Femur (tissue), 1 donor: Measurements from ENCODE around the gene ISG15.
"Not testable (repeated sequence)": the region's sequence is repeated elsewhere in the genome, so short reads cannot be mapped to it uniquely, and the experiment has no call there.

Experiments used
- DNase-seq: peaks from one replicate; pipeline ENCODE4 v3.0.0-alpha.2; 2017

The ISG15 gene

DNA sequence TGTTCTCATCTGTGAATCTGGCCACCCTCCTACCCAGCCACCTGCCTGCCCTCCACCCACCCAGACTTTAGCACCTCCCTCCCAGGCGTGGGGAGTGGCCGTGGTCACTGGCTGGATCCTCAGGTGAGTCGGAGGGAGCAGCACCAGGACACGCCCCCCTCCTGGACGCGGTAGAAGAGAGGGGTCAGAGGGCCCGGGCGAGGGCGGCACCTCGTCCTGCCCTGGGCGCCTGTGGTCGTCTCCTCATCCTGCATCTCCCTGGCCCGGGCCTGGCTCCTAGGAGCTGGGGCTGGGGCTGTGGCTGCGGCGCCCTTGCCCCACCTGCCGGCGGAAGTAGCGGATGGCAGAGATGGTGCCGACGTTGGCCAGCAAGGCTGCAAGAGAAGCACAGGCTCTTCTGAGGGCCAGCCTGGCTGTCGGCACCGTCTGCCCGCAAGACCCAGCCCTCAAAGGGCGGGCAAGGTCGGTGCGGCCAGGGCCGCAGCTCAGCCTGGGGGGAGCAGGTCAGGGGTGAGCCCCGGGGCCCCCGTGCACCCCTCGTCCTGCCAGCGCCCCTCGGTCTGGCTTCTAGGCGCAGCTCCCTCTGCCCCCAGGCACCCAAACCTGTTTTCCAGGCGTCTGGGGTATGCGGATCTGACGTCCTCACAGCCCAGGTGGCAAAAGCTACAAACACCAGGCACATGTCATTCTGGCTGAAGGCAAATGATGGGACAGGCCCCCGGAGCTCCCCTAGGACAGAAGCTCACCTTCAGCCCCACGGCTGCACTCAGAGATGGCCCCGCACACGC, 37.2 kb upstream of the ISG15 start:
- no peak for DNase-seq

DNA sequence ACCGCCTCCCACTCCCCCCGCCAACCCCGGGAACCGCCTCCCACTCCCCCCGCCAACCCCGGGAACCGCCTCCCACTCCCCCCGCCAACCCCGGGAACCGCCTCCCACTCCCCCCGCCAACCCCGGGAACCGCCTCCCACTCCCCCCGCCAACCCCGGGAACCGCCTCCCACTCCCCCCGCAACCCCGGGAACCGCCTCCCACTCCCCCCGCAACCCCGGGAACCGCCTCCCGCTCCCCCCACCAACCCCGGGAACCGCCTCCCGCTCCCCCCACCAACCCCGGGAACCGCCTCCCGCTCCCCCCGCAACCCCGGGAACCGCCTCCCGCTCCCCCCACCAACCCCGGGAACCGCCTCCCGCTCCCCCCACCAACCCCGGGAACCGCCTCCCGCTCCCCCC, 36.5 kb upstream of the ISG15 start:
- DNase-seq = not testable (repeated sequence)

DNA sequence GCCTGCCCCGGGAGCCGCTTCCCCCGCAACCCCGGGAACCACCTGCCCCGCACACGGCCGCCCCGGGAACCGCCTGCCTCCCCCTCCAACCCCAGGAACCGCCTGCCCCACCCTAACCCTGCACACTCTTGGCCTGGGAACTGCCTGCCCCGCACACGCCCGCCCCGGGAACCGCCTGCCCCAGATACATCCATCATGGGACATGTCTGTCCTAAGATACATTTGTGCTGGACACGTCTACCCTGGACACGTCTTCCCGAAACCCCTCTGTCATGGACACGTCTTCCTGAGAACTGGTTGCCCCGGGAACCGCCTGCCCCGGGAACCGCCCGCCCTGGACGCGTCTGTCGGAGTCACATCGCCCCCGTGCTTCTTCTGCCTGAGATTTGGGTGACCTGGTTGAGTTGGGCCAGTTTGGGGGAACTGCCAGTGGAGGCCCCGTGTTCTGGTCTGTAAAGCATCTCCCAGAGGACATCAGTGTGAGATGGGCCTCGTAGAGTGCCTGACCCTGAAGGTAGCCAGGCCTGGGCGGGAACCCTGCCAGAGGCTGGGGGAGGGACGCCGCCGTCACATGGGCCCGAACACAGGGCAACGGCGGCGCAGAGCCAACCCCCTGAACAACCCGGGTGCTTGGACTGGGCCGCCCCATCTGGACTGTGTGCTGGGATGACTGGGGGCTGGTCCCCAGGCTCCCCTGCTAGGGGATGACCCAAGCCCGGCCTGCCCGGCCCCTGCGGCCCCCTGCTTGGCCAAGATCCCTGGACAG, 35.0 kb upstream of the ISG15 start:
- peak; percentile 21 for DNase-seq

DNA sequence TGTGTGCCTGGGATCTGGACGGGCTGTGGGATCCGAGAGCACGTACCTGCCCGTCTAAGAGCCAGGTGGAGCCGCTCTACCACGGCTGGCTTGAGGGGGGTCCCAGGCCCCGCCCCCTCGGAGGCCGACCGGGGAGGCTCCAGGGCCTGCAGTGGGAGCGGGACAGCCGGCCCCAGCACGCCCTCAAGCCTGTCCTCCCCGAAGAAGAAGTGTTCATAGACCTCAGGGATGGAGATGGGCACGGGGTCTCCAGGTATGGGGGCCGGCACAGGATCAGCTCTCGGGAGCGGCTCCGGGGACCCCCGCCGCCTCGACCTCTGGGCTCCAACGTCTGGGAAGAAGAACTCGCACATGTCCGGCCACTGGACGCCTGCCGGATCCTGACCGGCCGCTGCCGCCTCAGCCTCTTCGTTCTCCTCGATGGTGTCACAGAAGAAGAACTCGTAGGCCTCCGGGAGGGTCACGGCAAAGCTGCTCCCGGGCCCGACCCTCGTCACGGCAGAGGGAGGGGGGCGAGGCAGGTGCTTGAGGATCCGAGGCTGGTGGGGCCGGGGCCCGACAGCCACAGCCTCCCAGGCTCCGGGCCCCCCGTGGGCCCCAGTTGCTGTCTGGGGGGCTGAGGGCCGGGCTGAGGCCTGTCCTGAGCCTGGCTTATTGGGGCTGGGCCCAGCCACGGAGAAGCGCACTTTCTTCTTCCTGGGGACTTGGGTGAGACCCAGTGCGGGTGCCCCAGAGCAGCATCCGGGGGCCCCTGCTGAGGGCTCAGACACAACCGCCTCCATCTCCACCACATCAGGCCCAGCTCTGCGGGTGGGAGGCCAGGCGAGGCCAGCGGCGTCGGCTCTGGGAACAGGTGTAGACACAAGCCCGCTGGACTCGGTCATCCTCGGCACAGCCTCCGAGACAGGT, 34.2 kb upstream of the ISG15 start:
- DNase-seq = no peak

DNA sequence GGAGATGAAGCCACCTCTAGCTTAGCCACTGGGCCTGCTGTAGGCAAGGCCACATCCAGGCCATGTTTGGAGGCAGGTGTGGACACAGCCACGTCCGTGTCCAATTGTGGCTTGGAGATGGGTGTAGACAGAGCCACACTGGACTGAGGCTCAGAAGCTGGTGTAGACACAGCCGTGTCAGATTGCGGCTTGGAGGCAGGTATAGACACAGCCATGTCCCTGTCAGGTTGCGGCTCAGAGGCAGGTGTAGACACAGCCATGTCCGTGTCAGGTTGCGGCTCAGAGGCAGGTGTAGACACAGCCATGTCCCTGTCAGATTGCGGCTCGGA, 33.6 kb upstream of the ISG15 start:
- no peak for DNase-seq

DNA sequence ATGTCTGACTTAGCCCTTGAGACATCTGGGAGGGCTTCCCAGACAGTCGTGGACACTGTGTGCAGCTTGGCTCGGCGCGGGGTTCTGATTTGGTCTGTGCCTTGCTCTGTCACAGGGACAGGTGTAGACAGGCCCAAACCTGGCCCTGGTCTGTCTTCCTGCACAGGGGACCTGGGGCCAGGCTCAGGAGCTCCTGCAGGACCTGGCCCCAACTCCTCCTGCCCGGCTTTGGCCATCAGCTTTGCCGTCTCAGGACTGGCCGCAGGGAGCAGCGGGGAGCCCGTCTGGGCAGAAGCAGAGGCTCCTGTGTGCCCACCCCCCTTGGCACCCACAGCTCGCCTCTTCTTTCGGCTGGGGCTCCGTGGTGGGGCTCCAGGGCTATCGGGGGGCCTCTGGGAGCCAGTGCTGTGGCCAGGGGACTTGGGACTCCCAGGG, 33.1 kb upstream of the ISG15 start:
- DNase-seq = no peak

DNA sequence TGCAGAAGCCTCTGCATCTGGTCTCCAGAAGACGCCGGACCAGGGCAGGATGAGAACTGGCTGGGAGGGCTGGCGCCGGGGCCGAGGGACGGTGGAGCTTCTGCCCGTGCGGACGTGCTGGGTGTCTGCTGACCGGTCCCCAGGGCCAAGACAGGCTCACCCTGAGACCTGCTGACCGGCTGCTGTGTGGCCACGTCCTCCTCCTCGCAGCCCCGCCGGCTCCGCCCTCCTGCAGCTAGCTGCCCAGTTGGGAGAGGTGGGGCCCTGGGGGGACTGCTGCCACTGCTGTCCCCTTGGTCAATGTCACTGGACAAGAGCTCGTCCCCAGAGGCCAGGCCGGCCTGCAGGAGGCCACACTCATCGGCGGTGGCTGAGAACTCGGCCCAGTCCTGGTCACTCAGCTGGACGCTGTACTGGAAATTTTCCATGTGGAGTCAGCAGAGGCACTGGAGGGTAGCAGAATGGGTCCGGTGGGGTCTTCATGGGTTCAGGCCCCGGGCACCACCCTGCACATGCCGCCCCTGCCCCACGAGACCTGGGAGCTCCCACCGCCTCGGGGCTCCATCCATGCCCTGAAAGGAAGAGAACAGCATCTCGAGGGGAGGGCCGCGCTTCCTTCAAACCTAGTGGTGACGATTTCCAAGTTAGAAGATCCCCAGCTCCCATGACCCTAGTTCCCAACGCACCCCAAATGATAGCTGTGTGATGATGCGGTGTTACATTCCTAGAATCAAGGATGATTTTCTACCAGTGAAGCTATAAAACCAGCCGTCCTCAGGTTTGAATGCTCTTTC, 32.5 kb upstream of the ISG15 start:
- DNase-seq = peak; percentile 23

DNA sequence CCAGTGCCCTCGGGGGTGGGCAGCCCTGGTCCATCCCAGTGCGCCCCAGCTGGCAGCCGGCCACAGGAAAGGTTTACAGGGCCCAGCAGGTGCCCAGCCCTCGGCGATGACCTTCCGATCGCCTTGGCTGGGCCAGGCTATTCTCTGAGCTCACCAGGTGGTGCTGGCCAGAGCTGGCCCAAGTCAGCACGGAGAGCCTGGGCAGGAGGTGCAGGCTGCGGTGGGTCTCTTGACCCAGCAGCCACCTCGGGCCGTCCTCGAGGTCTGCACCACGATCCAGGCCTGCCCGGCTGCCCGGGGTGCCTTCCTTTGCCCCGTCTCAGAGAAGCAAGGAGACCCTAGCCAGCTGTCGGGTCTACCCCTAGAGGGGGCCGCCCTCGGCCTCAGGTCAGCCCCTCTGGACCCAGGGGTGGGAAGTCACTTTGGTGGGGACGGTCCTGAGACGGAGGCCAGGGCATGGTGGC, 31.8 kb upstream of the ISG15 start:
- DNase-seq = peak; percentile 18

DNA sequence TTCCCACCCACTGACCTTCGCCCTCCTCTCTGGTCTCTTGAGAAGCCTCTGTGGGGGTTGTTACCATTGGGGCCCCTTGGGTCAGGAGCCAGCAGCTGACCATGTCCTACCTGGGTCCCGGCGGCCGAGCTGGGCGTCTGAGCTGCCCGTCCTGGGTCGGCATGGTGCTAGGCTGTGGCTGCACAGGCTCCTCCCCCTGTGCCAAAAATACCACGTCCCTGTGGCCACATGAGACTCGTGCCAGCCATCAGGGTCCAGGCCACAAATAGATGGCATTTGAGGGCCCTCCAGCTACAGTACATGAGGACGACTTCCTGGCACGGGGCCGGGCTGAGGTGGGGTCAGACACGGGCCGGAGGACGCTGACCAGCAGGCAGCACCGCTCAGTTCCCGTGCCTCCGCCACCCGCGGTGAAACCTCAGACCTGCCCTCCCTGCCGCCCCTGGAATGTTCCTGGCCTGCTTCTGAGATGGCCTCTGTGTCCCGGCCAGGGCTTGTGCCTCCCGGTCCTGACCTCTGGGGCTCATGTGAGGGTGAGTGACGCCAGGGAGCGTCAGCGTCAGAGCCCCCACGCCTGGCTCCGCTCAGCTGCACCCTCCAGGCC, 31.2 kb upstream of the ISG15 start, which contains the start of gene PERM1:
PERM1 (minus strand) TSS at position 139 of the 604 bp plus-strand sequence. CDS start 1,064 bp downstream, outside the sequence.
- DNase-seq = peak; percentile 59

DNA sequence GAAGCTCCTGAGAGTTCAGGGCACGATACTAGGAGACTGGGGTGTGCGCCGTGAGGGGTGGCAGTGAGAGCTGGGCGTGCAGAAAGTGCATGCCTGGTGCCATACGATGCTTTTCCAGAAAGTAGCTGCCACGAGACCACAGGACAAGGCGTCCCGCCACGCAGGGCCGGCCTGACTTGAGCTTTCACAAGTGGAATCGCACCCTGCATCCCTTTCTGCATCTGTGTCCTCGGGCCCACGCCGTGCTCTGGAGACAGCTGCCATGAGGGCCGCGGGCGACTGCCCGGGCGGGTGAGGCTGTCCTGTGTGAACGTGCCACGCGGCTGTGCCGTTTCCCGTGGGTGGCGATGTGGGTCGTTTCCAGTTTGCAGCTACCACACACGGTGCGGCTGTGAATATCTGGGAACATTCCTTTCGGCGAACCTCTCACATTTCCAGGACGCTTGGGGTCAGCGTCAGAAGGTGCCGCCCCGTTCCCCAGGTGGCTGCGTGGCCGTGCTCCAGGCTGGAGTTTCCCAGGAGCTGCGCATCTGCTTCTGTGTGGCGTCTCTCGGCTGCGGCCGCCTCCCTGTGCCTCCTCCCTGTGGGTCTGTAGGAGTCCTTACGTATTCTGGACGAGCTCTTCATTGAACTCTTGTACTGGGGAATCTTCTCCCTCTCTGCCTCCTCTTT, 30.4 kb upstream of the ISG15 start:
- no peak for DNase-seq

DNA sequence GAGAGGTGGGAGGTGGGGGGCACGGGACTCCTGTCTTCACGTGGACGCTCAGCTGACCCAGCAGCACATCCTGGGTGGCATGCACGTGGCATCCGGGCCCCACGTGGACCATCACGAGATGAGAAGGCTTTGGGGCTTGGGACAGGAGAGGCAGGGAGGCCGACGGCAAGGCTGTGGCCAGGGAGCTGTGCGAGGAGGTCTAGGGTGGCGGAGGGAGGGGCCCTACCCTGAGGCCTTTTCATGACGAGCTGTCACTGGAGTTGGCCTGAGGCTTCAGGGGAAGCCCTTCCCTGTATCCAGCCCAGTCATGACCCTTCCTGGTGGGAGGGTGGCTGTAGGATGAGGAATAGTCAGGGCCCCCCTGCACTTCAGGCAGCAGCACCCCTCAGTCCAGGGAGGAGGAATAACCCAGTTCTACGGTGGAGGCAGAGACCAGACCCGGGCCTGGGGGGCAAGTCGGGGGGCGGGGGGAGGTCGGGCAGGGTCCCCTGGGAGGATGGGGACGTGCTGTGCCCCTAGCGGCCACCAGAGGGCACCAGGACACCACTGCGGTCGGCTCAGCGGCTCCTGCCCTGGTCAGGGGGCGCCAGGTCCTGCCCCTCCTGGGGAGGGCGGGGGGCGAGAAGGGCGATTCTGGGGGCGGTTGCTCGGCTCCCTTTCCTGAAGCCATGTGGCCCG, 29.4 kb upstream of the ISG15 start:
- peak; percentile 69 for DNase-seq

DNA sequence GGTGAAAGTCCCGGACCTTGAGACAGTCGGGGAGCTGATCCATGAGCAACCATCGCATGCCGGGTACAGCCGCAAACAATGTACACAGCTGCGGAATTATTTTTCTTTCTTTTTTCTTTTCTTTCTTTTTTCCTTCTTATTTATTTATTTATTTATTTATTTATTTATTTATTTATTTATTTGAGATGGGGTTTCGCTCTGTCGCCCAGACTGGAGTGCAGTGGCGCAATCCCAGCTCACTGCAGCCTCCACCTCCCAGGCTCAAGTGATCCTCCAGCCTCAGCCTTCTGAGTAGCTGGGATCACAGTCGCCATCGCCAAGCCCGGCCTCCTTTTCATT, 28.9 kb upstream of the ISG15 start:
- no peak for DNase-seq

DNA sequence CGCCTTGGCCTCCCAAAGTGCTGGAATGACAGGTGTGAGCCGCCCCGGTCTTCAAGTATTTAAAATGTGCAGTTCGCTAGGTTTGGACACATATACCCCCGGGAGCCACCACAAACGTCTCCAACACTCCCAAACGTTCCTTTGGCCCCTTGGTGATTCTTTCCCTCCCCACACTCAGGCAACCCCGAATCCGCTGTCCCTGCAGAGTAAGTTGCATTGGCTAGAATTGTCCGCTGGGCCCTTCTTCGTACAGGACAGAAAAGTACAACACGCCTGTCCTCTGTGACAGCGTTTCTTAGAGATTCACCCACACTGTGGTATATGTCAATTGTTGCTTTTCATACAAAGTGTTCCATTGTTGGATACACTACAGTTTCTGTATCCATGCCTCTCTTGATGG, 28.2 kb upstream of the ISG15 start:
- no peak for DNase-seq

DNA sequence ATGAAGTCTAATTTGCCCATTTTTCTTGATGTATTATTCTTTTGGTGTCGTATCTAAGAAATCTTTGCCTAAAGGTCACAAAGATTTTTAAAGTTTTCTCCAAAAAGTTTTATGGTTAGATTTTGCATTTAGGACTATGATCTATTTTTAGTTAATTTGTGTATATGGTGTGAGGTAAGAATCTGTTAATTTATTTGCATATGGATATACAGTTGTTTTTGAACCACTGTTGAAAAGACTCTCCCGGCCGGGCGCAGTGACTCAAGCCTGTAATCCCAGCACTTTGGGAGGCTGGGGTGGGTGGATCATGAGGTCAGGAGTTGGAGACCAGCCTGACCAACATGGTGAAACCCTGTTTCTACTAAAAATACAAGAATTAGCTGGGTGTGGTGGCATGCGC, 25.2 kb upstream of the ISG15 start:
- DNase-seq = not testable (repeated sequence)

DNA sequence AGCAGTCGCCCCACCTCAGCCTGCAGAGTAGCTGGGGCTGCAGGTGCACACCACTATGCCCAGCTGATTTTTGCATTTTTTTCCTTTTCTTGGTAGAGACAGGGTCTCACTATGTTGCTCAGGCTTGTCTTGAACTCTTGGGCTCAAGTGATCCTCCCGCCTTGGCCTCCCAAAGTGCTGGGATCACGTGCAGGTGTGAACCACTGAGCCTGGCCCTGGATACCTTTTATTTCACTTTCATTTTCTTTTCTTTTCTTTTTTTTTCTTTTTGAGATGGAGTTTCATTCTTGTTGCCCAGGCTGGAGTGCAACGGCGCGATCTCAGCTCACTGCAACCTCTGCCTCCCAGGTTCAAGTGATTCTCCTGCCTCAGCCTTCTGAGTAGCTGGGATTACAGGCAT, 22.0 kb upstream of the ISG15 start:
- not testable (repeated sequence) for DNase-seq

DNA sequence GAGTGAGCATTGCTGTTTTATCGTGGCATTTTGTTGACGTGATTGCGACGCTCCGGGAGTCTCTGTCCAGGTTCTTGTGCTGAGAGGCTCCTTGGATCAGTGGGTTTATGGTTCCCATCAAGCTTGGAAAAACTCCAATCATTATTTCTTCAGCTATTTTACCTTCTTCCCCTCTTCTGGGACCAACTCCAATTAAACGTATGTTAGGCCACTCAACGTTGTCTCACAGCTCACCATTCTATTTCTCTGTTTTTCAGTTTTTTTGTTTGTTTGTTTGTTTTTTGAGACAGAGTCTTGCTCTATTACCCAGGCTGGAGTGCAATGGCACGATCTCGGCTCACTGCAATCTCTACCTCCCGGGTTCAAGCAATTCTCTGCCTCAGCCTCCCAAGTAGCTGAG, 21.4 kb upstream of the ISG15 start:
- DNase-seq = no peak

DNA sequence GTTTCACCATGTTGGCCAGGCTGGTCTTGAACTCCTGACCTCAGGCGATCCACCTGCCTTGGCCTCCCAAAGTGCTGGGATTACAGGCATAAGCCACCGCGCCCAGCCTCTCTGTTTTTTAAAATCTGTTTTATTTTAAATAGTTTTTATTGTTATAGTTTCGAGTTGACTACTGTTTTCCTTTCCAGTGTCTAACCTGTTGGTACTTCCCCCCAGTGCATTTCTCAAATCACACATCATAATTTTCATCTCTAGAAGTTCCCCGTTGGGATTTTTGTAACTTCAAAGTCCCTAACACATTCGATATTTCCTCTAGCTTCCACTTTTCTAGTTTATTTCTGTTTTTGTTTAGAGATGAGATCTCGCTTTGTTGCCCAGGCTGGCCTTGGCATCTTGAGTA, 20.9 kb upstream of the ISG15 start:
- no peak for DNase-seq

DNA sequence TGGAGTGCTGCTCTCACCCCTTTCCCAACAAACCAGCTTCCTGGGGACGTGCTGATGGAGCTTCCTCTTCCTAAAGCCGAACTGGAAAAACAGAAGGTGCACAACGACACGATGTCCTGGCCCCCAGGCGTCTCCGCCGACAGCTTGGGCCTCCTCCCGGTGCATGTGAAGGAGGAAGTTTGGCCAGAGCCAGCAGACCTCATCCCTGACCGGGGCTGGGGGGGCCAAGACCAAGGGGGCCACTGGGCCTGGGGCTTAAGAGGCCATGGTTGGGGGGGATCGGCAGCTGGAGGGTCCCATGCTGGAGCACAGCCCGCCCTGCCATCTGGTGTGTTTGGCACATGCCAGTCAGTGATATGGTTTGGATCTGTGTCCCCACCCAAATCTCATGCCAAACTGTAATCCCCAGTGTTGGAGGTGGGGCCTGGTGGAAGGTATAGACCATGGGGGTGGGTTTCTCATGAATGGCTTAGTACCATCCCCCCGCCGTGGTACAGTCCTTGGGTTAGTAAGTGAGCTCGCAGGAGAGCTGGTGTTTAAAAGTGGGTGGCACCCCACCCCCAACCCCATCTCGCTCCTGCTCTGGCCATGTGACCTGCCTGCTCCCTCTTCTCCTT, 19.8 kb upstream of the ISG15 start:
- DNase-seq = no peak

DNA sequence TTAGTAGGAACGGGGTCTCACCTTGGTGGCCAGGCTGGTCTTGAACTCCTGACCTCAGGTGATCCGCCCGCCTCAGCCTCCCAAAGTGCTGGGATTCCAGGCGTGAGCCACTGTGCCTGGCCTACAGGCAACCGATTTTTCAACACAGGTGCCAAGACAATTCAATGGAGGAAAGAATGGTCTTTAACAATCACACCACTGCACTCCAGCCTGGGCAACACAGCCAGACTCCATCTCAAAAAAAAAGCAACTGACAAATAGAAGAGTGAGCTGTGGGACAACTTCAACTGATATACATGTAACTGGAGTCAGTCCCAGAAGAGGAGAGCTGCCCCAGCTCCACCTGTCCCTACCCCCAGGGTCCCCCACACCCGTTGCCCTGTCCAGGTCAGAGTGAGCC, 18.8 kb upstream of the ISG15 start:
- not testable (repeated sequence) for DNase-seq
